WTC11 (cell line): Measurements from ENCODE around the gene GPC6. TPM values are rescaled to one million over a fixed set of nuclear protein-coding genes. Genes with fewer than 3 reads are reported as not detected.

ENCODE experiments used
- ATAC-seq: fragments of 200-7000 bp; cut with Tn5 transposase; 2 replicates; pipeline ENCODE4 v1.10.0; 2021; ENCODE audit warnings: mild to moderate bottlenecking, moderate library complexity
- CTCF ChIA-PET: fragments of 300-600 bp; sonication (Branson Sonifier 250); formaldehyde crosslinking; loops from one replicate; lab custom pipeline; 2021; ENCODE audit warnings: antibody characterized with exemption; lab: Charles Lee
- POLR2A ChIA-PET: fragments of 350-600 bp; sonication (Branson Sonifier 250); formaldehyde crosslinking; loops from one replicate; lab custom pipeline; 2021; ENCODE audit warnings: antibody characterized with exemption; lab: Charles Lee
- DNase-seq: peaks from one replicate; pipeline ENCODE4 v3.0.0; 2021; ENCODE audit warnings: low spot score
- H3K27ac Mint-ChIP-seq: 2 replicates; pipeline ENCODE4 v1.8.0; 2021; ENCODE audit warnings: mixed read lengths
- H3K27me3 Mint-ChIP-seq: 2 replicates; pipeline ENCODE4 v1.8.0; 2021; ENCODE audit warnings: low read depth, mild to moderate bottlenecking, moderate library complexity, mixed read lengths
- H3K36me3 Mint-ChIP-seq: 2 replicates; pipeline ENCODE4 v1.8.0; 2021; ENCODE audit warnings: mixed read lengths
- H3K4me1 Mint-ChIP-seq: 2 replicates; pipeline ENCODE4 v1.8.0; 2022; ENCODE audit warnings: mixed read lengths
- H3K4me3 Mint-ChIP-seq: 2 replicates; pipeline ENCODE4 v1.8.0; 2021; ENCODE audit warnings: mild to moderate bottlenecking, moderate library complexity, mixed read lengths
- H3K9me3 Mint-ChIP-seq: 2 replicates; pipeline ENCODE4 v1.8.0; 2021; ENCODE audit warnings: mixed read lengths
- ATF1 ChIP-seq: sonication (generic); formaldehyde crosslinking; IDR thresholded peaks from 2 replicates; pipeline ENCODE4 v1.8.1; 2023; ENCODE audit warnings: mild to moderate bottlenecking, moderate library complexity, missing genetic modification reagents
- ATF2 ChIP-seq: sonication (generic); formaldehyde crosslinking; IDR thresholded peaks from 2 replicates; pipeline ENCODE4 v1.8.1; 2022; ENCODE audit warnings: low read depth, missing genetic modification reagents, borderline replicate concordance
- ATF3 ChIP-seq: sonication (generic); formaldehyde crosslinking; conservative IDR thresholded peaks from 2 replicates; pipeline ENCODE4 v1.8.1; 2022; ENCODE audit warnings: mild to moderate bottlenecking, missing genetic modification reagents
- E2F4 ChIP-seq: sonication (generic); formaldehyde crosslinking; IDR thresholded peaks from 2 replicates; pipeline ENCODE4 v1.8.1; 2022; ENCODE audit warnings: low read depth, mild to moderate bottlenecking, moderate library complexity, missing genetic modification reagents, borderline replicate concordance
- E2F5 ChIP-seq: sonication (generic); formaldehyde crosslinking; IDR thresholded peaks from 2 replicates; pipeline ENCODE4 v1.8.1; 2022; ENCODE audit warnings: mild to moderate bottlenecking, moderate library complexity, missing genetic modification reagents
- EMX1 ChIP-seq: fragments of 250-450 bp; sonication (Bioruptor Pico); IDR thresholded peaks from 2 replicates; pipeline ENCODE4 v1.8.0; 2021; ENCODE audit warnings: mild to moderate bottlenecking
- ESRRA ChIP-seq: sonication (generic); formaldehyde crosslinking; IDR thresholded peaks from 2 replicates; pipeline ENCODE4 v1.8.1; 2022; ENCODE audit warnings: mild to moderate bottlenecking, missing genetic modification reagents, borderline replicate concordance
- FOXJ3 ChIP-seq: sonication (generic); formaldehyde crosslinking; IDR thresholded peaks from 2 replicates; pipeline ENCODE4 v1.9.0; 2021; ENCODE audit warnings: missing genetic modification reagents, mild to moderate bottlenecking, borderline replicate concordance
- FOXP4 ChIP-seq: sonication (generic); formaldehyde crosslinking; IDR thresholded peaks from 2 replicates; pipeline ENCODE4 v1.8.0; 2022; ENCODE audit warnings: mild to moderate bottlenecking, missing genetic modification reagents
- GABPB1 ChIP-seq: sonication (generic); formaldehyde crosslinking; IDR thresholded peaks from 2 replicates; pipeline ENCODE4 v1.8.1; 2023; ENCODE audit warnings: mild to moderate bottlenecking, missing genetic modification reagents
- MXD4 ChIP-seq: fragments of 250-450 bp; sonication (Bioruptor Pico); IDR thresholded peaks from 2 replicates; pipeline ENCODE4 v1.8.0; 2021; ENCODE audit warnings: mild to moderate bottlenecking, moderate library complexity, borderline replicate concordance
- NFATC4 ChIP-seq: fragments of 250-450 bp; sonication (Bioruptor Pico); IDR thresholded peaks from 2 replicates; pipeline ENCODE4 v1.9.0; 2021; ENCODE audit warnings: mild to moderate bottlenecking
- SMAD4 ChIP-seq: sonication (generic); formaldehyde crosslinking; IDR thresholded peaks from 2 replicates; pipeline ENCODE4 v1.8.0; 2022; ENCODE audit warnings: mild to moderate bottlenecking, missing genetic modification reagents
- ZBTB43 ChIP-seq: sonication (generic); formaldehyde crosslinking; IDR thresholded peaks from 2 replicates; pipeline ENCODE4 v1.8.1; 2023; ENCODE audit warnings: mild to moderate bottlenecking, missing genetic modification reagents
- ZNF281 ChIP-seq: sonication (generic); formaldehyde crosslinking; IDR thresholded peaks from 2 replicates; pipeline ENCODE4 v1.8.0; 2023; ENCODE audit warnings: mild to moderate bottlenecking, missing genetic modification reagents
- ZNF425 ChIP-seq: fragments of 250-450 bp; sonication (Bioruptor Pico); conservative IDR thresholded peaks from 2 replicates; pipeline ENCODE4 v1.9.0; 2021; ENCODE audit warnings: mild to moderate bottlenecking
- ZNF512 ChIP-seq: sonication (generic); formaldehyde crosslinking; IDR thresholded peaks from 2 replicates; pipeline ENCODE4 v1.8.1; 2022; ENCODE audit warnings: missing genetic modification reagents, borderline replicate concordance
- ZSCAN18 ChIP-seq: fragments of 250-450 bp; sonication (Bioruptor Pico); IDR thresholded peaks from 2 replicates; pipeline ENCODE4 v2.1.2; 2022; ENCODE audit warnings: mild to moderate bottlenecking, moderate library complexity
- total RNA-seq: library from RNA; stranded (reverse); gene quantifications from 3 replicates; pipeline ENCODE4 v1.2.3, GENCODE V29; 2021

The GPC6 gene
- total RNA-seq, 1 experiment from 2014 or later, result 19.5 TPM

GRCh38 chr13:93430381-93430780, 203.8 kb downstream of the GPC6 start (continued):
- TF ChIP-seq ZNF281 (no peak), ATF1 (no peak), ESRRA (no peak)

GRCh38 chr13:93435651-93436050, 209.0 kb downstream of the GPC6 start:
- no peaks in the 10 kb centered on the region for H3K27me3 Mint-ChIP-seq
- peaks cover 13% of the 10 kb centered on the region for H3K36me3 Mint-ChIP-seq
- DNase-seq, result no peak
- CTCF ChIA-PET, result no interaction called here
- H3K4me3 Mint-ChIP-seq, result no peak overlapping the region
- H3K4me1 Mint-ChIP-seq, result no peaks in the 10 kb centered on the region
- no peak for TF ChIP-seq ATF3 (CRISPR knock-in tag)
- TF ChIP-seq FOXP4 (CRISPR knock-in tag), result no peak
- no peak for TF ChIP-seq ZBTB43 (CRISPR knock-in tag)
- TF ChIP-seq, all 79 proteins: peak for 0
- Mint-ChIP-seq H3K27ac (no peak overlapping the region), H3K9me3 (peaks cover 10% of the 10 kb centered on the region)
- no peak for ATAC-seq
- POLR2A ChIA-PET, result no interaction called here

GRCh38 chr13:93437081-93437480, 210.5 kb downstream of the GPC6 start:
- H3K27ac Mint-ChIP-seq, result no peak overlapping the region
- peaks cover 10% of the 10 kb centered on the region for H3K9me3 Mint-ChIP-seq
- POLR2A ChIA-PET, result no interaction called here
- no peak for DNase-seq
- no peak overlapping the region for H3K4me3 Mint-ChIP-seq
- no peak for ATAC-seq
- H3K36me3 Mint-ChIP-seq, result peaks cover 13% of the 10 kb centered on the region
- H3K4me1 Mint-ChIP-seq, result peaks cover 9% of the 10 kb centered on the region
- CTCF ChIA-PET, result no interaction called here
- no peaks in the 10 kb centered on the region for H3K27me3 Mint-ChIP-seq
- TF ChIP-seq ZNF512 (CRISPR knock-in tag), result no peak
- no peak for TF ChIP-seq FOXJ3
- no peak for TF ChIP-seq GABPB1
- no peak for TF ChIP-seq NFATC4 (CRISPR knock-in tag)
- no peak for TF ChIP-seq ZSCAN18 (CRISPR knock-in tag)
- TF ChIP-seq ATF2 (CRISPR knock-in tag), result no peak
- no peak for TF ChIP-seq E2F5 (CRISPR knock-in tag)
- TF ChIP-seq EMX1 (CRISPR knock-in tag), result no peak
- TF ChIP-seq SMAD4 (CRISPR knock-in tag), result no peak
- TF ChIP-seq E2F4 (CRISPR knock-in tag), result no peak
- no peak for TF ChIP-seq ZNF425 (CRISPR knock-in tag)
- no peak for TF ChIP-seq MXD4 (CRISPR knock-in tag)
